Mononuclear cell (primary cell): Measurements from ENCODE around the gene GSE1. TPM values are rescaled to one million over a fixed set of nuclear protein-coding genes. Genes with fewer than 3 reads are reported as not detected.

Source experiments
- H3K27me3 ChIP-seq: 2 replicates; pipeline ENCODE4 v1.6.0; 2011; ENCODE audit warnings: low read length, control low read depth; ENCODE audit not compliant: insufficient read depth
- H3K4me1 ChIP-seq: 2 replicates; pipeline ENCODE4 v1.5.1; 2011; ENCODE audit warnings: mild to moderate bottlenecking, low read length, control low read depth; ENCODE audit not compliant: insufficient read depth
- H3K4me3 ChIP-seq: 2 replicates; pipeline ENCODE4 v1.5.1; 2011; ENCODE audit warnings: mild to moderate bottlenecking, low read length, moderate library complexity
- H3K9me3 ChIP-seq: 2 replicates; pipeline ENCODE4 v1.5.1; 2011; ENCODE audit warnings: low read depth, mild to moderate bottlenecking, control low read depth, low read length
- total RNA-seq: library from RNA; depleted of rRNA; stranded (reverse); fragments of >200 nt; gene quantifications from one replicate; pipeline ENCODE4 v1.2.3, GENCODE V29; 2012

GSE1 gene
- total RNA-seq, 1 donor = 34.3 TPM

DNA sequence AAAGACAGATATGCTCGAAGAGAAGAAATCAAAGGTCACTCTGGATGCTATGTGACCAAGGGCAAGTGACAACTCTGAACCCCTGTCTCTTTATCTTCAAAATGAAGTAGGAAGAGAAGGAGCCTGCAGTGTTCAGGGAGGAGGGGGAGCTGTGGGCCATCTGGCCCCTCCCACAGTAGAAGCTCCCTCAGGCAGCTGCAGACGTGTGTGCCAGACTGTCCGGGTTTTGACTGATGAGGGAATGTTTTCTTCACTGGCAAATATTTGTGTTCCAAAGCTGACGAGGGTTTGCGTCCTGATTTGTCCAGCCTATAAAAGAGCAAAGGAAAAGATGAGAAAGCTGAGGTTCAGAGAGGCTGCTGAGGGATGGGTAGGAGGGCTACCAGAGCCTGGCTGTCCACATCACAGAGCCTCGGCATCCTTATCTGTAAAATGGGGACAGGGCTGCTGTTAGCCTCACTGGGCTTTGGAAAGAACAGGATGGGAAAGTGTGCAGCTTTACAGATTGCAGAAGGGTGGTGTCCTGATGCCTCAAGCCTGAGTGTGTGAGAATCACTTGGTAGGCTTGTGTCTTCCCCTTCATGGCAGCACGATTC lies 77.4 kb downstream of the GSE1 start:
- peaks cover 20% of the 10 kb centered on the region for H3K4me1 ChIP-seq
- no peak overlapping the region for H3K4me3 ChIP-seq
- no peaks in the 10 kb centered on the region for H3K9me3 ChIP-seq
- no peaks in the 10 kb centered on the region for H3K27me3 ChIP-seq

DNA sequence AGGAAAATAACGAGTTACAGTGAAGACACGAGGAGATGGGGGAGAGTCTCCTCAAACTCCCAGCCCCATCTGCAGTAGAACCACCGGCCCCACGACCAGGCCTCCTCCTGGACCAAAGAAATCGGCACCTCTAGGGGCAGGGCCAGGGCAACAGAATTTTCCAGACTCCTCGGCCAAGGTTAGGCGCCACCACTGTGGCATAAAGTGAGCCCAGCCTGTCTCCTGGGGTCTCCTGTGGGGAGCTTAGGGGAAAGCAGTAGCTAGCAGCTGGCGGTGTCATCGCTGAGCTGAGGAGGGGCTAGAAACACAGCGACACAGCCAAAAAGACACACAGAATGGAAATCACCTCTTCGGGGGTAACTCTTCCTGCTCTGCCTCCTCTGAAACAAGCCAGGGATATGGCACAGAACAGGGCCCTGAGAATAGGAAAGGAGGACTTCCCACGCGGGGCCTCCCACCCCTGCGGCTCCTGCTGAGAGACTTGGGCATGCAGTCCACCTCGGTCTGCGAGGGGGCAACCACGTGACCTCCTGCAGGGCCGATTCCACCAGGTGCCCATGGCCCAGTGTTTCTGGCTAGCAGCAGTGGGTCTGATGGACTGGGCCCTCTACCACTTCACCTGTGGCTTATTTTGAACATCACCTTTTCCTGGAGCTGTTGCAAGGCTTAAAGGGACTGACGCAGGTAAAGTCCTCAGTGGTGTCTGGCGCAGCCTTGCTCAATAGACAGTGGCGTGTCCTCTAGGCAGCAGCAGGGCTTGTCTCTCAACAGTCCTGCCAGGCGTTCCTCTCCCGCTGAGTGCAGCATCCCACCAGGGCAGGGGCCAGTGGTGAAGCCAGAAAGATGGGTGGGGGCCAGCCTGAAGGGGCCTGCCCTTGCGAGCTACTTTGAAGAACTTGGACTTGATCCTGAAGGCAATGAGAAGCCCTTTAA lies 82.3 kb downstream of the GSE1 start:
- Histone ChIP-seq H3K4me3 (no peak overlapping the region), H3K9me3 (no peaks in the 10 kb centered on the region), H3K4me1 (no peaks in the 10 kb centered on the region), H3K27me3 (no peaks in the 10 kb centered on the region)

DNA sequence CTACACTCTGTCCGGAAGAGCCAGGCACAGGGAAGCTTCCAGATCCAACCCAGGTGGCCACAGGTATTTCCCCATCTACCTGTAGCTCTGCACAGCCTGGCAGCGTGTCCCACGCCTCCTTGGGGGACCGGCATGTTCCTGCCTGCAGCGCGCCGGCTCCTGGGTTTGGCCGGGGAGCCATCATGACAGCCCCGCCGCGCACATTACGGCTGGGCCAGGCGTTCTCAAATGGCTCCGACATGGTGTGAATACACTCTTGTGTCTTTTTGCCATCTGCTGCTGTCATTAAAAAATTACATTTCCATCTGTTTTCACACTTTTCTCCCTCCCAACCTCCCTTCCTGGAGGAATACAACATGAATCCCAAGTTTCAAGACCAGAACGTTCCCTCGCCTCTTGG lies 83.7 kb downstream of the GSE1 start:
- Histone ChIP-seq H3K4me1 (no peaks in the 10 kb centered on the region), H3K4me3 (no peak overlapping the region), H3K27me3 (no peaks in the 10 kb centered on the region), H3K9me3 (no peaks in the 10 kb centered on the region)

DNA sequence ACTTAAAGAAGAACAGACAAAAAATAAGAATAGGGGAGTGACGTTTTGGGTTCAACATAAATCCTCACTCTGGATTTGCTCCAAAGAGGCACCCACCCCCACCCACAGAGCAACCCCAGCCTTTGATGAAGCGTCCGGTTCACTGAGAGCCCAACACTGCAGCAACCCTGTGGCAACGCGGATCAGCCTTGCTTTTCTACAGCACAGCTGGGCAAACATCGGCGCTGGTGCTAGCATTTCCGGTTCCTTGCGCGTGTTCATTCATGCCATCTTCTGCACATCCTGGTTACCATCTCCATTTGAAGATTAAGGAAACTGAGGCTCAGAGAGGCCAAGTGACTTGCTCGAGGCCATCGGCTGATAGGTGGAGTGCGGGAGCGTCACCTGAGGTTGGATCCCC lies 84.3 kb downstream of the GSE1 start:
- Histone ChIP-seq H3K27me3 (no peaks in the 10 kb centered on the region), H3K4me3 (no peak overlapping the region), H3K4me1 (no peaks in the 10 kb centered on the region), H3K9me3 (no peaks in the 10 kb centered on the region)

DNA sequence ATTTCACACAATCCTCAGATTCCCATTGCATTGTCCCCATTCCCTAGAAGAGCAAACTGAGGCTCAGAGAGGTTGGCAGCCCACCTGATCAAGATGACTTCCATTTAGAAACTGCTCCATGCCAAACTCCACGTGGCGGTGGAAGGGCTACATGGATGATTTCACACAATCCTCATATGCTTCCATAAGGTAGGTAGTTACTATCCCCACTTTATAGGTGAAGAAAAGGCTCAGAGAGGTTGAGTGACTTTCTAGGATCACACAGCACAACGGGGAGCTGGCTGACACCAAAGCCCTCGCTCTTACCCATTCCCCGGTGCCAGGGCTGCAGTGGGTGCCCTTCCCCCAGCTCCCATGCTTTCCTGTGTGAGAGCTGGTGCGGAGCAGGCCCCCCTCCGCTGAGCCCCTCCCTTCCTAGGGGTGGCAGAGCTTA lies 85.4 kb downstream of the GSE1 start:
- Histone ChIP-seq H3K9me3 (no peaks in the 10 kb centered on the region), H3K27me3 (no peaks in the 10 kb centered on the region), H3K4me3 (no peak overlapping the region), H3K4me1 (no peaks in the 10 kb centered on the region)

DNA sequence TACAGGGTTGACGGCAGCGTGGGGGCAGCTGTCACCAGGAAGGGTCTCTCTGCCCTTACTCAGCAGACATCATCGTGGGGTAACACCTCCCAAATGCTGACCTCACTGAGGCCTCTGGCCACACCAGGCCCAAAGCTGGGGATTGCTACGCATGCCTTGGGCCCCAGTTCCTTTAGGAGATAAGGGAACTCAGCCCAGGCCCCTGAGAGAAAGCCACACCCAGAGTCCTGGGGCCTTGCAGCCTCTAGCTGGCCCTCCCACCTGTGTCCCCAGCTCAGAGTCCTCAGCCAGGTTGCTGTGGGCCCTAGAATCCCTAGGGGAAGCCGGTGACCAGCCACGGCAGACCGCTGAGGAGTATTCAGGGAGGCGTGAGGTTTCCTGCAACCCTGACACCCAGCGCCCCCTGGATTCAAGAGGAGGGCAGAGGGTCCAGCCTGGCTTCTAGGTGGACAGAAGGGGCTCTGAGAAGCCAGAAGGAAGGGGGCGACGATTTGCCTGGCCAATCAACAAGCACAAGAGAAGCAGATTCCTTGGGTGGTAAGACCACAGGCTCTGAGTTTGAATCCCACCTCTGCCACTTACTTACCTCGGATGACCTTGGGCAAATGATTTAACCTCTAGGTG lies 85.9 kb downstream of the GSE1 start:
- Histone ChIP-seq H3K4me1 (no peaks in the 10 kb centered on the region), H3K9me3 (no peaks in the 10 kb centered on the region), H3K4me3 (no peak overlapping the region), H3K27me3 (no peaks in the 10 kb centered on the region)

DNA sequence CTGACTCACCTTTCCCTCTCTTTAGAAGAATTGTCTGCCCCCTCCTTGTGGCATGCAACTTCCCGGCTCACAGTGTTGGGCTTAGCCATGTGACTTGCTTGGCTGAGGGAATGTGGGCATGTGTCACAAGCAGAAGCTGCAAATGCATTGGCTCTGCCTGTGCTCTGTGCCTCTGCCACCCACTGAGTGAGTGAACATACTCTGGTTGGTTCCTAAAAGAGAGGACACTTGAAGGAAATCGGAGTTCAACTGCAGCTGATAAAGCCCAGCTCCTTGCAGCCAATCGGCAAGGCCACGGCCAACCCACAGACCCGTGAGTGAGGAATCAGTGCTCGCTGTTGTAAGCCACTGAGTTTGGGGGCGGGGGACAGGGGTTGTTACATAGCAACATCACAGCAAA lies 86.5 kb downstream of the GSE1 start:
- Histone ChIP-seq H3K4me3 (no peak overlapping the region), H3K9me3 (no peaks in the 10 kb centered on the region), H3K27me3 (no peaks in the 10 kb centered on the region), H3K4me1 (no peaks in the 10 kb centered on the region)

DNA sequence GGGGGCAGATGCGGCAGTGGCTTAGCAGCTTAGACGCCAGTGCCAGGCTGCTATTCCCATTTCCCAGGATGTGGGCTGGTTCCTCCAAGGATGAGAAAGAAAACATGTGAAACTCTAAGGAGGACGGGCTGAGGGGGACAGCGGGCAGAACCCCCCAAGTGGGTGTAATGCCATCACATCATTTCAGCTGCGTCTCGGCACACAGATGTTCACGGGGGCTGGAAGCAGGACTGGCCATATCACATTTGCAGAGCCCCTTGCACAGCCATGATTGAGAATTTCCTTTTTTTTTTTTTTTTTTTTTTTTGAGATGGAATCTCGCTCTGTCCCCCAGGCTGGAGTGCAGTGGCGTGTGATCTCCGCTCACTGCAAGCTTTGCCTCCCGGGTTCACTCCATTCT lies 90.9 kb downstream of the GSE1 start:
- Histone ChIP-seq H3K4me3 (no peak overlapping the region), H3K27me3 (no peaks in the 10 kb centered on the region), H3K9me3 (no peaks in the 10 kb centered on the region), H3K4me1 (no peaks in the 10 kb centered on the region)

DNA sequence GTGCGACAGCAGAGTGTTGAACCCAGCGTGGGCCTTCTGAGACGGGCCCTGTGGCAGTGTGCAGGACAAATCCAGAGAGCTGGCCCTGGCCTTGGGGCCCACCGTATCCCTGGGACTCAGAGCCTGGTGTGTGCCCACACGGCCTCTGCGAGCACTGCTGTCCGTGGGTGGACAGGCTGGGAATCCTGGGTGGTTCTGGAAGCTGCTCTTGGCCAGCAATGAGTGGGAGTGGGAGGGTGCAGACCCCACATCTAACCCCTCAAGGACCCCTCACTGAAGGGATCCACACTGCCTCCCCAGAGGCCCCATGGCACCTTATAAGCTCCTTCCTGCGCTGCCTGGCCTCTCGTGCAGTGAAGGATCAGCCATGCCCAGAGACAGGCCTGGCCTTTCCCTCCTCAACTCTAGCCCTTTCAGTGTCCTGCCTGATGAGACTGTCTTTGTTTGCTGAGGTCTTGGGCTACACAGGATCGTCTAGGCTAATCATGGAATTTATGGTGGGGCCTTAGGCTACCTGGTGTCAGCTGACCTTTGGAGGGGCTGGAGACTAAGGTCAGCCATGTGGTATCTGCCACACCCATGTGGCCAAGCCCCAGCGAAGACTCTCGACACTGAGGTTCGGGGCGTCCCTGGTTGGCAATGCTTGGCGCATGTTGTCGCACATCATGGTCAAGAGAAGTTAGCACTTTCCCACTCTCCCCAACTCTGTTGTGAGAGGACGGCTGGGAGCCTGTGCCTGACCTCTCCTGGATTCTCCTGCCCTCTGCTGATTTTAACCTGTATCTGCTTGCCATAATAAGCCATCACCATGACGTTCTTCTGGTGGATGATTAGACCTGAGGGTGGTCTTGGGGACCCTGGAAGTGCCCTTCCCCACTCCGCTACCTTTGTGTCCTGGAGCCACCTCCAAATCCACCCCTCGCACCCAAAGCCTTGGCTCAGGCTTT lies 92.1 kb downstream of the GSE1 start:
- H3K4me1 ChIP-seq = no peaks in the 10 kb centered on the region
- H3K4me3 ChIP-seq = no peak overlapping the region
- no peaks in the 10 kb centered on the region for H3K27me3 ChIP-seq
- no peaks in the 10 kb centered on the region for H3K9me3 ChIP-seq

DNA sequence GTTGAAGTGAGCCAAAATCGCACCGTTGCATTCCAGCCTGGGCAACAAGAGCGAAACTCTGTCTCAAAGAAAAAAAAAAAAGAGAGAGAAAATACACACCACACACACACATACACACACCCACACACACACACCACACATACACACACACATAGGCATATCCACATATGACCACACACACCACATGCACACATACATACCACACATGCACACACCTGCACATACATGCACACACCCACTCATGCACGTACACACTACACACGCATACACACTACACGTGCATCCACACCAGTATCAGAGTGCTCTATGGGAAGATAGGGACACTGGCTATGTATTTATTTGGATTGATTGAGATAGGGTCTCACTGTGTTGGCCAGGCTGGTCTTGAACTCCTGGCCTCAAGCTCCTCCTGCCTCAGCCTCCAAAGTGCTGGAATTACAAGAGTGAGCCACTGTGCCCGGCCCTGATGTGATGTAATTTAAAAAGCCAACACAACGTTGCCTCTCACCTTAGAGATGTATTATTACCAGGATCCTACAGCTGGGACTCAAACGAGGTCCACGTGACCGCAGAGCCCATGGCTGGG lies 93.4 kb downstream of the GSE1 start:
- Histone ChIP-seq H3K4me3 (no peak overlapping the region), H3K4me1 (no peaks in the 10 kb centered on the region), H3K27me3 (no peaks in the 10 kb centered on the region), H3K9me3 (no peaks in the 10 kb centered on the region)

DNA sequence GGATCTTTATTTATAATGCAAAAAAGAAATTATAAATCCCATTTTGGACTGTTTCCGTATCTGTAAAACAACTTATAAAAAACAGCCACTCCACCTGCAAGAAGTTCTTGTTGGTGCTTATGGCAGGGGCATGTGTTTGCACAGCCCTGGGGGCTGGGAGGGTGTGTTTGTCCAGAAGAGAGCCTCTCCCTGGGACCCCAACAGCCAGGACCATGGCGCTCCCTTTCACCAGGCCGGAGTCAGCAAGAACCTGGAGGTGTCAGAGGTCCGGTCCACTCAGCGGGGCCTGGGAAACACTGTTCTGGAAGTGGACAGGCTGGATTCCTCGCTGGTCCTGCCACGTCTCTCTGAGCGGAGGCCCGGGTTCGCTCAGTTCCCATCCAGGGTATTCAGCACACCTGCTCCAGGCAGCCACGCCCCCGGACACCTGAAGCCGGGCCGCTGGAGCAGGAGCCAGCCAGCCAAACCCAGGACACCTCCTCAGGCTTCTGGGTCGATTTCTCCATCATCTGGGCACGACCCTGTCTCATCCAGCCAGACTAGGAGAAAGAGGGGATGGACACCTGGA lies 94.5 kb downstream of the GSE1 start:
- Histone ChIP-seq H3K9me3 (no peaks in the 10 kb centered on the region), H3K4me3 (no peak overlapping the region), H3K4me1 (no peaks in the 10 kb centered on the region), H3K27me3 (no peaks in the 10 kb centered on the region)

DNA sequence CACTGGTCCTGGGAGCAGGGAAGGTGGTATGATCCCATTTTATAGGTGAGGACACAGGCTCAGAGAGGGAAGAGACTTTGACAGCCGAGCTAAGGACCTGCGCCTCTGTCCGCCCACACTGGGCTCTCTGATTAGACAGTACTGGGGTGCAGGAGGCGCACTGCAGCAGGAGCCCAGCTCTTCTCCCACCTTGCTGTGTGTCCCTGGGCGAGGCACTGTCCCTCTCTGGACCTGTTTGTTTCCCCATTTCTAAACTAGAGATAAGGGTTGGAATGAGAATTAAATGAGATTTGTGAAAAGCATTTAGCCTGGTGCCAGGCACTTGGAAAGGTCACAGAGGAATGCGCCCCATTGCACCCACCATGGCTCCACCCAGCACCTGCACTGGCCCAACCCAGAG lies 95.2 kb downstream of the GSE1 start:
- Histone ChIP-seq H3K4me3 (no peak overlapping the region), H3K9me3 (no peaks in the 10 kb centered on the region), H3K4me1 (no peaks in the 10 kb centered on the region), H3K27me3 (no peaks in the 10 kb centered on the region)

DNA sequence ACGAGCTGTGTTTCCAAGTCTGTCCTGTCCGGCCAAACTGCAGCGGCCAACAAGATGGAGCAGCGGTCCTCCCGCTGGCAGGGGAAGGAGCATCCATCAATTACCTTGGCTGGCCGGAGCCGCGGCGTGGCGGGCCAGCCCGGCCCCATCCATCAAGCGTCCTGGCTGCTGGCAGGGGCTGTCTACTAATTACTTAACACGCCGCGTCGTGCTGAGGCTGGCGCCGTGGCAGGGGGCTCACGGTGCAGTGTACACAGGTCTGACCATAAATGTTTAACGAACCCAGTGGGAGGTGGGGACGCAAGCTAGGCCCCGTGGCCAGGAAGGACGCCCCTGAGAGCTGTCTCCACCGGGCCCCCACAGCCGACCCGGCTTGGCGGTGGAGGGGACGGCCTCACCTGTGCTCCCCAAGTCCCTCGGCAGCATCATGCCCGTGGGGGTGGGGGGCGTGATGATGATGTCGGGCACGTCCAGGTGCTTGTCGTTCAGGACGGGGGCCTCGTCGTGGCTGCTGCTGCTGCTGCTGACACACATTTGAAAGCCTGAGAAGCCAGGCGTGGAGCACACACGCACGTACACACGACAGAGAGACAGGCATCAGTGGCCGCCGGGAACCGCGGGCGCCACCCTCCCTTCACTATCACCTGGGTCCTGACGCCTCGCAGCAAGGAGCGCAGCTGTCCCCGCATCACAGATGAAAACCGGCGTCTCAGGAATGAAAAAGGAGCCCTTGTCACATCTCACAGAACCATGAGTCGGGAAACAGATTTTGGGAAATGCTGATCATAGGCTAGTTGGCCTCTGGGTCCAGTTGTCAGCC lies 96.9 kb downstream of the GSE1 start:
- no peaks in the 10 kb centered on the region for H3K9me3 ChIP-seq
- H3K4me3 ChIP-seq = no peak overlapping the region
- H3K4me1 ChIP-seq = no peaks in the 10 kb centered on the region
- H3K27me3 ChIP-seq = no peaks in the 10 kb centered on the region
